MM.1S (cell line): ENCODE results near the gene CAPN15.

Source experiments
- DNase-seq: peaks from one replicate; pipeline ENCODE4 v3.0.0-alpha.2; 2015
- H2AFZ ChIP-seq: fragments of 300-600 bp; sonication (generic); 2 replicates; pipeline ENCODE4 v1.6.0; 2016; ENCODE audit warnings: antibody characterized with exemption, low read length
- H3F3A ChIP-seq: fragments of 300-600 bp; sonication (generic); 2 replicates; pipeline ENCODE4 v1.6.1; 2016; ENCODE audit warnings: mild to moderate bottlenecking, antibody characterized with exemption, low read length, moderate library complexity, mixed read lengths; ENCODE audit not compliant: insufficient read depth
- H3K27ac ChIP-seq: fragments of 300-600 bp; sonication (generic); 2 replicates; pipeline ENCODE4 v1.5.1; 2016; ENCODE audit warnings: mild to moderate bottlenecking, low read length
- H3K27me3 ChIP-seq: fragments of 300-600 bp; sonication (generic); replicated peaks from 2 replicates; pipeline ENCODE4 v1.6.0; 2016; ENCODE audit warnings: low read length; ENCODE audit not compliant: insufficient read depth
- H3K36me3 ChIP-seq: fragments of 300-600 bp; sonication (generic); replicated peaks from 2 replicates; pipeline ENCODE4 v1.6.1; 2016; ENCODE audit warnings: mild to moderate bottlenecking, low read length, mixed read lengths; ENCODE audit not compliant: insufficient read depth
- H3K4me1 ChIP-seq: fragments of 300-600 bp; sonication (generic); 2 replicates; pipeline ENCODE4 v1.6.1; 2016; ENCODE audit warnings: low read length, mixed read lengths
- H3K4me2 ChIP-seq: fragments of 300-600 bp; sonication (generic); 2 replicates; pipeline ENCODE4 v1.6.0; 2016; ENCODE audit warnings: low read depth, low read length
- H3K4me3 ChIP-seq: fragments of 300-600 bp; sonication (generic); 2 replicates; pipeline ENCODE4 v1.5.1; 2016; ENCODE audit warnings: low read length, mixed read lengths
- H3K79me2 ChIP-seq: fragments of 300-600 bp; sonication (generic); 2 replicates; pipeline ENCODE4 v1.6.1; 2016; ENCODE audit warnings: mixed run types, low read length, mixed read lengths
- H3K9ac ChIP-seq: fragments of 300-600 bp; sonication (generic); 2 replicates; pipeline ENCODE4 v1.6.1; 2016; ENCODE audit warnings: low read length, mixed read lengths
- H3K9me2 ChIP-seq: fragments of 300-600 bp; sonication (generic); replicated peaks from 2 replicates; pipeline ENCODE4 v1.6.1; 2016; ENCODE audit warnings: mild to moderate bottlenecking, low read length, mixed read lengths; ENCODE audit not compliant: insufficient read depth
- H3K9me3 ChIP-seq: fragments of 300-600 bp; sonication (generic); replicated peaks from 2 replicates; pipeline ENCODE4 v1.6.1; 2016; ENCODE audit warnings: mild to moderate bottlenecking, low read length, mixed read lengths; ENCODE audit not compliant: insufficient read depth
- H4K20me1 ChIP-seq: fragments of 300-600 bp; sonication (generic); 2 replicates; pipeline ENCODE4 v1.6.1; 2016; ENCODE audit warnings: mild to moderate bottlenecking, low read length, moderate library complexity, mixed read lengths; ENCODE audit not compliant: insufficient read depth
- EZH2 ChIP-seq: fragments of 300-600 bp; sonication (generic); optimal IDR thresholded peaks from 2 replicates; pipeline ENCODE3; 2017; ENCODE audit warnings: low read depth, mild to moderate bottlenecking, antibody characterized with exemption, low read length, mixed read lengths
- EZH2phosphoT487 ChIP-seq: fragments of 300-600 bp; sonication (generic); IDR thresholded peaks from 2 replicates; pipeline ENCODE4 v1.6.1; 2018; ENCODE audit warnings: antibody characterized with exemption, low read length
- TF ChIP-seq, protein P1 (sequence below): fragments of 300-600 bp; sonication (generic); IDR thresholded peaks from 2 replicates; pipeline ENCODE4 v1.5.1; 2016; ENCODE audit warnings: antibody characterized with exemption, low read length, mixed read lengths

Gene CAPN15

DNA sequence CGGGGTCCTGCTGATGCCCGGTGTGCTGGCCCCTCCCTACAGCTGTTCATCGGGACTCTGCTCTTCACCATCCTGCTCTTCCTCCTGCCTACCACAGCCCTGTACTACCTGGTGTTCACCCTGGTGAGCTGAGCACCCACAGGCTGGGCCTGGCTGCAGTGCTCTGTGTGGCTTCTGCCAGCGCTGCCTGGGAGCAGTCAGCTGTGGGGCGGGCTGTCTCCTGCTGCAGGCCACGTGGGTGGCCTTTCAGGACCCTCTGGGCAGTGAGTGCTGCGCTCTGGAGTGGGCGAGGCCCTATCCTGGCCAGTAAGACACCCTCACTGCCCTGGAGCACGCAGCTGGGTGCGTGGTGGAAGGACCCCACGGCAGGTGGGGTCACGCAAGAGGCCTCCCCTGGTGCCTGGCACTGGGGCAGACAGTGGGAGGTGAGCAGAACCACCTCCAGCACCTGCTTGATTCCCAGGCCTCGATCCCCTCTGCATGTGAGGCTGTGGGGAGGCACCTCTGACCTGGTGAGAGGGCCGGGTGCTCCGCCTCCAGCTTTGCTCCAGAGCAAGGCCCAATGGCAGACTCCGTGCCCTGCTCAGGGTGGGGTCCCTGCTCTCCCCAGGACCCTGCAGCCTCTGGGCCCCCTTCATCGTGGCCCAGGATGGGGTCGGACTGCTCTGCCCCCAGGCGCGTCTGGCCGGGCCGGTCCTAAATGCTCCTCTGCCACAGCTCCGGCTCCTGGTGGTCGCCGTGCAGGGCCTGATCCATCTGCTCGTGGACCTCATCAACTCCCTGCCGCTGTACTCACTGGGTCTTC, 52.8 kb downstream of the CAPN15 start:
- Histone ChIP-seq H3K9me3 (no peaks in the 10 kb centered on the region), H3K4me1 (no peaks in the 10 kb centered on the region), H4K20me1 (no peaks in the 10 kb centered on the region), H3K27ac (no peak overlapping the region), H2AFZ (no peak overlapping the region), H3K79me2 (no peaks in the 10 kb centered on the region), H3K36me3 (no peaks in the 10 kb centered on the region), H3K4me3 (no peak overlapping the region), H3K9me2 (no peaks in the 10 kb centered on the region), H3K27me3 (no peaks in the 10 kb centered on the region), H3K9ac (no peak overlapping the region), H3K4me2 (no peak overlapping the region), H3F3A (no peaks in the 10 kb centered on the region)
- TF ChIP-seq, protein P1, sequence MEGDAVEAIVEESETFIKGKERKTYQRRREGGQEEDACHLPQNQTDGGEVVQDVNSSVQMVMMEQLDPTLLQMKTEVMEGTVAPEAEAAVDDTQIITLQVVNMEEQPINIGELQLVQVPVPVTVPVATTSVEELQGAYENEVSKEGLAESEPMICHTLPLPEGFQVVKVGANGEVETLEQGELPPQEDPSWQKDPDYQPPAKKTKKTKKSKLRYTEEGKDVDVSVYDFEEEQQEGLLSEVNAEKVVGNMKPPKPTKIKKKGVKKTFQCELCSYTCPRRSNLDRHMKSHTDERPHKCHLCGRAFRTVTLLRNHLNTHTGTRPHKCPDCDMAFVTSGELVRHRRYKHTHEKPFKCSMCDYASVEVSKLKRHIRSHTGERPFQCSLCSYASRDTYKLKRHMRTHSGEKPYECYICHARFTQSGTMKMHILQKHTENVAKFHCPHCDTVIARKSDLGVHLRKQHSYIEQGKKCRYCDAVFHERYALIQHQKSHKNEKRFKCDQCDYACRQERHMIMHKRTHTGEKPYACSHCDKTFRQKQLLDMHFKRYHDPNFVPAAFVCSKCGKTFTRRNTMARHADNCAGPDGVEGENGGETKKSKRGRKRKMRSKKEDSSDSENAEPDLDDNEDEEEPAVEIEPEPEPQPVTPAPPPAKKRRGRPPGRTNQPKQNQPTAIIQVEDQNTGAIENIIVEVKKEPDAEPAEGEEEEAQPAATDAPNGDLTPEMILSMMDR: no peak
- no peak for TF ChIP-seq EZH2
- no peak for TF ChIP-seq EZH2phosphoT487
- DNase-seq: no peak

DNA sequence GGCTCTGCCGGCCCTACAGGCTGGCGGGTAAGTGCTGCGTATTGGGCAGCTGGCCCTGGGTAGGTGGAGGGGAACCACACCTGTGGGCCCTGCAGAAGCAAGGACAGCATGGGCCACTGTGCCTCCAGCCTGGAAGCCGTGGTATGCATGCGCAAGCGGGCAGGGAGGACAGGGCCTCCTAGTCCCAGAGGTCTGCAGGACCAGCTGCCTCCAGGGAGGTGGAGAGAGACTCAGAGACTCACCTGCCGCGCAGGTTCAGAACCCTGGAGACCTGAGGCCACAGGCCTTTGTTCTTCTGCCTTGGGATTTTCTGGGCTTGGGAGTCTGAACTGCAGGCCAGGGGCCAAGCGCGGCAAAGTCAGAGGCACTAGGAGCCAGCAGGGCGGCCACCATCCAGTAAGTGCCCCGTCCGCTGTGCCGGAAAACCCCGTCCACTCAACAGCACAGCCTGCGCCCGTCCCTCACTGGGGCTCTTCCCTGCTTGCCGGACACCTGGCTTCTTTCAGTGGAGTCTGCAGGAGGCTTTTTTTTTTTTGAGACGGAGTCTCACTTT, 53.5 kb downstream of the CAPN15 start:
- DNase-seq: no peak
- H4K20me1 ChIP-seq: no peaks in the 10 kb centered on the region
- no peaks in the 10 kb centered on the region for H3K9me3 ChIP-seq
- no peaks in the 10 kb centered on the region for H3K79me2 ChIP-seq
- no peaks in the 10 kb centered on the region for H3F3A ChIP-seq
- no peak overlapping the region for H3K4me2 ChIP-seq
- TF ChIP-seq EZH2 (no peak), EZH2phosphoT487 (no peak)
- TF ChIP-seq, protein P1: no peak
- H3K9ac ChIP-seq: no peak overlapping the region
- no peaks in the 10 kb centered on the region for H3K36me3 ChIP-seq
- H3K27ac ChIP-seq: no peak overlapping the region
- no peaks in the 10 kb centered on the region for H3K4me1 ChIP-seq
- no peak overlapping the region for H2AFZ ChIP-seq
- no peaks in the 10 kb centered on the region for H3K9me2 ChIP-seq
- no peak overlapping the region for H3K4me3 ChIP-seq
- H3K27me3 ChIP-seq: no peaks in the 10 kb centered on the region

DNA sequence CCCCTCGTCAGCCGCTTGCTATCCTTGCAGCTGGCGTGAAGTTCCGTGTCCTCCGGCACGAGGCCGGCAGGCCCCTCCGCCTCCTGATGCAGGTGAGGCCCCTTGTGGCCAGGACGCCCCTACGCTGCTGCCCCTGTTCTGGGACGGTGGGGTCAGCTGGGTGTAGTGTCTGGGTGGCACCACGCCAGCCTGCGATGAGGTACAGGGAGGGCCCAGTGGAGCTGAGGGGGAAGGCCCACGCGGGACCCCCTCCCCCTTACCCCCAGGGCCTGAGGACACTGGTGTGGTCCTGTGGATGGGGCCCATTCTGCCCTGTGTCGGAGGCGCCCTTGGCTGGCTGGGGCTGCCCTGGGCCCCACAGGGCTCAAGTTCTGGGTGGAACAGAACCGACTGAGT, 54.7 kb downstream of the CAPN15 start:
- no peak overlapping the region for H3K4me3 ChIP-seq
- H3K4me1 ChIP-seq: no peaks in the 10 kb centered on the region
- no peaks in the 10 kb centered on the region for H3F3A ChIP-seq
- H3K9ac ChIP-seq: no peak overlapping the region
- H3K9me3 ChIP-seq: no peaks in the 10 kb centered on the region
- peaks cover 2% of the 10 kb centered on the region for H3K79me2 ChIP-seq
- no peak for DNase-seq
- H3K36me3 ChIP-seq: no peaks in the 10 kb centered on the region
- no peaks in the 10 kb centered on the region for H3K27me3 ChIP-seq
- TF ChIP-seq, protein P1: no peak
- TF ChIP-seq EZH2 (no peak), EZH2phosphoT487 (no peak)
- H2AFZ ChIP-seq: no peak overlapping the region
- no peaks in the 10 kb centered on the region for H3K9me2 ChIP-seq
- no peaks in the 10 kb centered on the region for H4K20me1 ChIP-seq
- H3K4me2 ChIP-seq: no peak overlapping the region
- no peak overlapping the region for H3K27ac ChIP-seq
